Left cardiac atrium (tissue), 4 donors: ENCODE data around the gene PRSS58. TPM values are rescaled to one million over a fixed set of nuclear protein-coding genes. Genes with fewer than 3 reads are reported as not detected.

Source experiments
- ATAC-seq, 2 donors: fragments of 200-7000 bp; cut with Tn5 transposase; one replicate each; pipeline ENCODE4 v1.9.1; 2020; ENCODE audit warnings: mild to moderate bottlenecking in 2 of 2, moderate library complexity in 2 of 2
- DNase-seq: peaks from one replicate; pipeline ENCODE4 v3.0.0-alpha.2; 2020
- intact Hi-C, 2 donors: fragments of 100-400 bp; cut with DNase I; formaldehyde crosslinking; loops; one replicate each; pipeline versions ENCODE4 v1.14.1 to v1.15.1; 2022 to 2023
- total RNA-seq, 2 donors: library from RNA; stranded (reverse); fragmentation: NEBNext Ultra II Directional; extraction: Animal tissue kit (Norgen Biotek cat#: 25700); gene quantifications; one replicate each; pipeline ENCODE4 v1.2.1, GENCODE V29; 2021
- donor health status: DM: no; HTN: yes; CAD: no.
- donor health status: DM: no; HTN: yes; CAD: no; lungs with severe emphysema.
- donor health status: DM: yes; HTN: yes; CAD: no.
- donor health status: Dilated cardiomyopathy.

Gene PRSS58
- total RNA-seq, 2 donors from 2014 or later, result not detected

DNA sequence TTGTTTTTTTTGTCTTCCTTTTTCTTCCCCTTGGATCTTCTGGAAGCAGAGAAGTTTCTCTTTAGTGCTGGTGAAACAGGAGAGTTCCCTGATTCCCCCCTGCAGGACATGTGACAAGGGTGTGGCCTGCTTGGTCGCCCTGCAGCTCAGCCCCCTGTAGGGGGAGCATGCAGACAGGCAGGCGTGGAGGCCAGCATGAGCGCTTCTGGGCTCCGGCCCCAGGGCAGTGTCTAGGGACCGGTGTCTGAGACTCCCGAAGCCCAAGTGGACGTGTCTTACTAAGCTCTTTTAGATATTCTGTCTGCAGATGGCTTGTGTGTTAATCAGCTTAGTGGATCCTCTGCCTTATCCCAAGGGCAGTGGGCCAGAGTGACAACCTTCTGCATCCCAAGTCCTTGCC, 26.1 kb downstream of the PRSS58 start:
- intact Hi-C loops, result no loop called here
- DNase-seq (no peak), ATAC-seq (no peak)

DNA sequence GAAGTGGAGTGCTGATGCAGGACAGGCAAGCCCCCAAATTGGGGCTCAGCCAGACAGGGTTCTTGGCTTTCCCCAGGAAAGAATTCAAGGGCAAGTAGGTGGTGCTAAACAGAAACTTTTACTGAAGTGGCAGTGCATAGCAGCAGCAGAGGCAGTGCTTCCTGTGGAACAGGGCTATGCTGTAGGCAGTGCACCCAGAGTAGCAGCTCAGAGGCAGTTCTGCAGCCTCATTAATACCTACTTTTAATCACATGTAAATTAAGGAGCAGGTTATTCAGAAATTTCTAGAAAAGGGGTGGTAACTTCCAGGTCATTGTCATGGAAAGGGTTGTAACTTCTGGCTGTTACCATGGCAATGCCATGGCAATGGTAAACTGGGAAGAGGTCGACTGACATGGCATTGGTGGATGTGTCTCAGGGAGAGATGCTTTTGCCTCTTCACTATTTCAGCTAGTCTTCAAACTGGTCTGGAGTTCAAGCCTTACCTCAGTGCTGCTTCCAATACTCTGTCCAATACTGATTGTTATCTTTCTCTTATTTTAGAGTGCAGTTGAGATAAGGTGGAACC, 29.2 kb downstream of the PRSS58 start:
- intact Hi-C loops, result no loop called here
- no peak for DNase-seq
- ATAC-seq, result no peak

Other genes starting within 250 kb of the PRSS58 start
- under 1 TPM; 0.08 to 0.12 TPM for gene MGAM2, start 146.3 kb downstream of the PRSS58 start, total RNA-seq